Right lobe of liver (tissue), 6 donors: ENCODE results near the gene ZFHX2. TPM values are rescaled to one million over a fixed set of nuclear protein-coding genes. Genes with fewer than 3 reads are reported as not detected.

Experiments used
- ATAC-seq, 4 donors: fragments of 200-7000 bp; cut with Tn5 transposase; one replicate each; pipeline ENCODE4 v1.9.1; 2020; ENCODE audit warnings: mild to moderate bottlenecking in 4 of 4, moderate library complexity in 4 of 4
- DNase-seq, 3 donors: peaks; one replicate each; pipeline ENCODE4 v3.0.0-alpha.2; 2020
- H3K27ac ChIP-seq, 3 donors: fragments of 200-600 bp; one replicate each; pipeline ENCODE4 v1.8.0; 2022
- H3K27me3 ChIP-seq, 2 donors: fragments of 200-600 bp; one replicate each; pipeline ENCODE4 v1.8.0; 2022
- H3K36me3 ChIP-seq, 4 donors: fragments of 200-600 bp; sonication (generic) in 1 of 4; one replicate each; pipeline versions ENCODE4 v1.5.1 to v1.8.0; 2017 to 2022; ENCODE audit warnings: control low read depth in 1 of 4
- H3K4me1 ChIP-seq, 4 donors: fragments of 200-600 bp; sonication (generic) in 1 of 4; one replicate each; pipeline versions ENCODE4 v1.5.1 to v1.8.0; 2017 to 2022; ENCODE audit warnings: control low read depth in 1 of 4
- H3K4me3 ChIP-seq, 3 donors: fragments of 200-600 bp; one replicate each; pipeline ENCODE4 v1.8.0; 2022
- H3K9me3 ChIP-seq, 4 donors: fragments of 200-600 bp; sonication (generic) in 1 of 4; one replicate each; pipeline versions ENCODE4 v1.5.1 to v1.8.0; 2017 to 2022; ENCODE audit warnings: control low read depth in 1 of 4
- CTCF ChIP-seq, 4 donors: fragments of 200-600 bp in 3 of 4; fragments of 450-650 bp in 1 of 4; IDR thresholded peaks; one replicate each; pipeline versions ENCODE4 v1.5.1 to v1.8.0; 2016 to 2022; ENCODE audit warnings: antibody characterized with exemption in 4 of 4, mild to moderate bottlenecking in 2 of 4
- POLR2A ChIP-seq: fragments of 450-650 bp; IDR thresholded peaks from one replicate; pipeline ENCODE4 v1.6.1; 2017; ENCODE audit warnings: antibody characterized with exemption, mild to moderate bottlenecking
- WGBS: methylation state at CpG from one replicate; pipeline ENCODE4 v1.1.6; 2018; ENCODE audit warnings: low coverage, low lambda C conversion rate; ENCODE audit not compliant: insufficient coverage; ENCODE audit errors: missing lambda C conversion rate; 5-methylcytosine and 5-hydroxymethylcytosine counted together
- intact Hi-C, 2 donors: fragments of 100-400 bp; cut with DNase I; formaldehyde crosslinking; loops; one replicate each; pipeline versions ENCODE4 v1.11.2 to v1.14.1; 2022
- total RNA-seq, 6 experiments: library from RNA; depleted of rRNA in 2 of 6; stranded (reverse); fragments of >200 nt in 2 of 6; fragmentation: NEBNext Ultra II Directional in 3 of 6; extraction: Animal tissue kit (Norgen Biotek cat#: 25700) in 3 of 6; gene quantifications; one replicate each; pipeline versions ENCODE4 v1.1.0 to v1.2.4, GENCODE V29; 2016 to 2023
- donor health status: DM: no; HTN: yes; CAD: no.
- donor health status: DM: no; HTN: no; CAD: no.
- donor health status: DM: no; HTN: no; CAD: no.
- donor health status: DM: no; HTN: yes; CAD: no.
- donor health status: DM: no; HTN: yes; CAD: no.

The ZFHX2 gene
- total RNA-seq, 6 experiments from 2014 or later = 0.33 to 0.83 (median 0.47) TPM

DNA sequence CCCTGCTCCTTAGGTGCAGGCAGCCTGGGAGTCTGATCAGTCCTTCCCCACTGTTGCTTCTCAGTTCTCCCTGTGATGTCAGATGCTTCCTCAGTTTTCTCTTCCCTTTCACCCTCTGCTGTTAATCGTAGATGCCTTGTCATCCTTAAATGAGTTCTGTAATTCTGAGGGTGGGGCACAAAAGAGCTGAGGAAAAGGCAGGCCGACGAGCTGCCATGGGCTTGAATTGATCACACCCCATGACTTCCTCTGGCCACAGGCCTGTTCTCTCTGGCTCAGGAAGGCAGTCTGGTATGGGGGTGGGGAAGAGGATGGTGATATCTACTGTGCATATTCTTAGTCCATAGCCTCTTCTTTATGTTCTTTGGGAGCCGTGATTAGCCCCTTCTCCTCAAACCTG is 21.3 kb upstream of the ZFHX2 start:
- Histone ChIP-seq H3K4me3 (no peak overlapping the region), H3K27ac (no peak overlapping the region), H3K36me3 (no peaks in the 10 kb centered on the region), H3K27me3 (peaks cover 0 to 19% of the 10 kb centered on the region in 2 donors), H3K9me3 (no peaks in the 10 kb centered on the region), H3K4me1 (peaks cover 0 to 9% (median 0%) of the 10 kb centered on the region in 4 donors)
- no peak for DNase-seq
- no peak for TF ChIP-seq CTCF (IDR thresholded peaks at IDR 0.05)
- no peak for TF ChIP-seq POLR2A
- intact Hi-C loops = no loop called here
- 34% methylated on average over 4 of the region's 4 CpGs for WGBS
- ATAC-seq = peak; percentile 37 to 69 (median 62)

- WGBS = 46% methylated on average over 4 of the region's 4 CpGs
- no peak for ATAC-seq
- TF ChIP-seq POLR2A (no peak), CTCF (IDR thresholded peaks at IDR 0.05) (no peak)
- intact Hi-C loops = no loop called here
- Histone ChIP-seq H3K9me3 (no peaks in the 10 kb centered on the region), H3K27me3 (peaks cover 0 to 19% of the 10 kb centered on the region in 2 donors), H3K27ac (no peak overlapping the region), H3K36me3 (no peaks in the 10 kb centered on the region), H3K4me1 (peaks cover 0 to 10% (median 0%) of the 10 kb centered on the region in 4 donors), H3K4me3 (no peak overlapping the region)
- no peak for DNase-seq
Observed at GRCh38 chr14:23572524-23572828, 20.9 kb upstream of the ZFHX2 start.

DNA sequence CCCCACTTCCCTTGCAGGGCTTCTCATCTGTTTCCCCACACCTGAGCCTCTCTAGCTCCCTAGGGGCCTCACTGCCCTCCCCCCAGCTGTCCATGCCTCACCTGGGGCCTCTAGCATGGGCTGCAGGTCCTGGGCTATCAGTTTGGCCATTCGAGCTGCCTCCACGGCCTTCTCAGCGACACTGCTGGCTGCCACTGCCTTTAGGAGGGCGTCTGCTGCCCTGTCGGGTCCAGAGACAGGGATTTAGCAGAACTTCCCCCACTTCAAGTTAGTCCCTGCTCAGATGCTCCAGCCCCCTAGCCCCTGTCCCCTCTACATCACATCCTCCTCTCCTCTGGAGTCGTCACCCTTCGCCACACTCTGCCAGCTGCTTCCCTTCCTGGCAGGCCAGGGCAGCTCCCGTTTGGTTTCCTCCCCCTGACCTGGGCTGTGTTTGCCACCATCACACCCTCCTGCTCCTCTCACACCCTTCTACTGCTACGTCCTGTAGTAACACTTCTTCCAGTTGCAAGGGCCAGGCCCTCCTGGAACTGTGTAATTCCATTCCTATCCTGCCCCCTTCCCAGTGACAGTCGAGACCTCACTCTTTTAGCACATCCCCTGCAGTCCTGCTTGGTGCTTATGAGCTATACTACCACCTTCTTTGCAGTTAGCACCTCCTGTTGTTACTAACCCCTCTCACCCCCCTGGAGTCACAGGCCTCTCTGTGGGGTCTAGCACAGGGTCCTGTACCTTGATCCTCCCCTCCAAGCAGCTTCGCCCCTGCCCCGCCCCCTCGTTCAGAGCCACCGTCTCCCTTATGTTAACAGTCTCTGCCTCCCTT is 20.3 kb upstream of the ZFHX2 start:
- WGBS = 38% methylated on average over 12 of the region's 14 CpGs
- TF ChIP-seq CTCF (IDR thresholded peaks at IDR 0.05) = no peak
- TF ChIP-seq POLR2A = no peak
- H3K9me3 ChIP-seq = no peaks in the 10 kb centered on the region
- no peak overlapping the region for H3K27ac ChIP-seq
- ATAC-seq (no peak), DNase-seq (no peak)
- no peak overlapping the region for H3K4me3 ChIP-seq
- no peaks in the 10 kb centered on the region for H3K36me3 ChIP-seq
- intact Hi-C loops = no loop called here
- H3K27me3 ChIP-seq = peaks cover 0 to 13% of the 10 kb centered on the region in 2 donors
- H3K4me1 ChIP-seq = peaks cover 0 to 7% (median 0%) of the 10 kb centered on the region in 4 donors

- H3K9me3 ChIP-seq = no peaks in the 10 kb centered on the region
- 20% methylated on average over 1 of the region's 23 CpGs for WGBS
- no peaks in the 10 kb centered on the region for H3K36me3 ChIP-seq
- H3K27me3 ChIP-seq = peaks cover 0 to 4% of the 10 kb centered on the region in 2 donors
- no peak for TF ChIP-seq POLR2A
- TF ChIP-seq CTCF (IDR thresholded peaks at IDR 0.05) = no peak
- H3K27ac ChIP-seq = no peak overlapping the region
- H3K4me1 ChIP-seq = peaks cover 0 to 10% (median 0%) of the 10 kb centered on the region in 4 donors
- no peak overlapping the region for H3K4me3 ChIP-seq
- DNase-seq = no peak
- intact Hi-C loops = no loop called here
- no peak for ATAC-seq
Observed at GRCh38 chr14:23570806-23571483, 19.4 kb upstream of the ZFHX2 start.
